ENCODE data around the gene CST5.
"Not testable (repeated sequence)": the region's sequence is repeated elsewhere in the genome, so short reads cannot be mapped to it uniquely, and the experiment has no call there.

CST5 gene

DNA sequence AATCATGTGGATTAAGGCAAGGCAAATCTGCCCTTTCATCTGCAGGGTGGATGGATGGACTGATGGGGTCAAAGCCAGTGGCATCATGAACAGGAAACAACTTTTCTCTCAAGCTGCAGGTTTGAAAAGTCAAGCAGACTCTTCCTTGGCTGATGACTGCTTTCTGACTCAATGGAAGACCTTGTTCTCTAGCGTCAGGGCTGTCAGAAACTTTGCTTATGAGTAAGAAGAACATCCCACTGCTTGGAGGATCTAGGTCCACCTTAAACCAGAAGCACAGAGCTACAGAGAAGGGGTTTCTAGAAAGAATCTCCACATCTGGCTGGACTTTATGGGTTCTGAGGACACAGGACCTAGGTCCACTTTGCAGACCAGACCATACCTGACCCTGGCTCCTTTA, 36.3 kb upstream of the CST5 start:
- Mint-ChIP-seq H3K9me3 (no peaks in the 10 kb centered on the region), H3K4me3 (no peak overlapping the region), H3K27me3 (peaks cover 18% of the 10 kb centered on the region), H3K36me3 (ENCODE audit: low read depth) (no peaks in the 10 kb centered on the region), H3K4me1 (ENCODE audit: low read depth) (peaks cover 19% of the 10 kb centered on the region), H3K27ac (no peak overlapping the region)
- DNase-seq = no peak

DNA sequence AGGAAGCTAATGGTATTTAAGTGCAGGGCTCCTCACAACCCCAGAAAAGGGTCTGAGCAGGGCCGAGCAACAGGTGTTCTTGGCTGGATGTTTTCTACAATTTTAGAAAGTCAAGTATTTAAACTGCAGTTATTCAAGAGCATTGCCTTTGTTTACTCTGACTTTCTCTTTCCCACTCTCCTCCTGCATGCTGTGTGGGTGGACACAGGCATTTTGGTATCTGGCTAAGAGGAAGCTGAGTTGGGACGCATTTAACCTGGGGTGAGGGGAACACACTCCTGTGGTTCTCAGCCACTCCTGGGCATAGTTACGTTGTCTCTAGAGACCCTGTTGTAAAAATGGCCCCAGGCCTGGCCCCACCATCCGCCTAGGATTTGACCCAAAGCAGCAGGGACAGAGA, 34.9 kb upstream of the CST5 start:
- DNase-seq; H3K27ac Mint-ChIP-seq; H3K4me1 Mint-ChIP-seq (ENCODE audit: low read depth); H3K4me3 Mint-ChIP-seq; H3K36me3 Mint-ChIP-seq (ENCODE audit: low read depth); H3K9me3 Mint-ChIP-seq: not testable (repeated sequence)
- peaks cover 20% of the 10 kb centered on the region for H3K27me3 Mint-ChIP-seq

DNA sequence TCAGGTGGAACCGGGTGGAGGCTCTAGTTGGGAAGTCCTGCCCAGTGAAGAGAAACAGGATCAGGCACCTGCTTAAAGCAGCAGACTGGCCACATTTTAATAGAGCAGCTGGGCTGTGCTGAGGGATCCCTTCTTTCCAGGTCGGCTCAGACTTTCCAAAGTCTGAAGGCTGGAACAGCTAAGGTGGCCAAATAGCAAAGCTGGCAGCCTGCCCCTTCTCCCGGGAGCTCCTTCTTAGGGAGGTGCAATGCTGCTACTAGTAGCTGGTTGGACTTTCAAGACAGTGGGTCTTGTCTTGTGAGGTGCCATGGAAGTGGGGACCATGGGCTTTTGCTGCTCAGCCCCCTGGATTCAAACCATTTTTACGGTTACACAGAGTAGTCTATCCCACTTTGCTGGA, 30.7 kb upstream of the CST5 start:
- no peak for DNase-seq
- Mint-ChIP-seq H3K27ac (no peak overlapping the region), H3K36me3 (ENCODE audit: low read depth) (no peaks in the 10 kb centered on the region), H3K4me1 (ENCODE audit: low read depth) (no peaks in the 10 kb centered on the region), H3K27me3 (peaks cover 27% of the 10 kb centered on the region), H3K9me3 (peaks cover 18% of the 10 kb centered on the region), H3K4me3 (no peak overlapping the region)

DNA sequence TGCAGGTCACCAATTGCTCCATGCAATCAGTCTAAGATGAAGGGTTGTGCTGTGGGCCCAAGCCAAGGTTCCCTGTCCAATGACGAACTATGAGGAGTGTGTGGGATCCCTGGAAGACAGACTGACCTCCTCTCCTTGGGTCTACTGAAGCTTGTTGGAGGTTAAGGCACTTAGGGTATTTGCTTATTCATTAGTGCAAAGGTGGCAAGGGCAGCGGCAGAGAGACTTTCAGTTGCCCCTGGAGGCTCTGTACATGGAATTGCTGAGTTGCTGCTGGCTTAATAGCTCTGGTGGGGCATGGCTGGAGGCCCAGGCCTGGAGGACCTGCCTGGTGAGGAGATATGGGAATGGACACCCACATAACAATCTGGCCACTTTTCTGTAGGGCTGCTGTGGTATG, 29.8 kb upstream of the CST5 start:
- Mint-ChIP-seq H3K4me3 (no peak overlapping the region), H3K27me3 (peaks cover 26% of the 10 kb centered on the region)

DNA sequence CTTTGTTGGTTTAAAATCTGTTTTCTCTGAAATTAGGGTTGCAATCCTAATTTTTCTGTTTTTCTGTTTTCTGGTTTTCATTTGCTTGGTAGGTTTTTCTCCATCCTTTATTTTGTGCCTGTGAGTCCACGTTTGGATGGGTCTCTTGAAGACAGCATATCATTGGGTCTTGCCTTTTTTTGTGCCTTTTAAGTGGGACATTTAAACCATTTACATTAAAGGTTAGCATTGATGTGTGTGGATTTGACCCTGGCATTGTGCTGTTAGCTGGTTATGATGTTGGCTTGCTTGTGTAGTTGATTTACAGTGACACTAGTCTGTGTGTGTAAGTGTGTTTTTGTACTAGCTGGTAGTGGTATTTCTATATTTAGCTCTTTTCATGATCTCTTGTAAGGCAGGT, 28.0 kb upstream of the CST5 start:
- no peak for DNase-seq
- H3K4me1 Mint-ChIP-seq (ENCODE audit: low read depth) = peaks cover 4% of the 10 kb centered on the region
- peaks cover 15% of the 10 kb centered on the region for H3K27me3 Mint-ChIP-seq
- no peaks in the 10 kb centered on the region for H3K36me3 Mint-ChIP-seq (ENCODE audit: low read depth)
- H3K4me3 Mint-ChIP-seq = no peak overlapping the region
- H3K9me3 Mint-ChIP-seq = peaks cover 25% of the 10 kb centered on the region
- no peak overlapping the region for H3K27ac Mint-ChIP-seq

More for the DNA sequence above, 29.8 kb upstream of the CST5 start:
- no peak for DNase-seq
- Mint-ChIP-seq H3K27ac (no peak overlapping the region), H3K36me3 (ENCODE audit: low read depth) (no peaks in the 10 kb centered on the region), H3K4me1 (ENCODE audit: low read depth) (no peaks in the 10 kb centered on the region), H3K9me3 (peaks cover 23% of the 10 kb centered on the region)

DNA sequence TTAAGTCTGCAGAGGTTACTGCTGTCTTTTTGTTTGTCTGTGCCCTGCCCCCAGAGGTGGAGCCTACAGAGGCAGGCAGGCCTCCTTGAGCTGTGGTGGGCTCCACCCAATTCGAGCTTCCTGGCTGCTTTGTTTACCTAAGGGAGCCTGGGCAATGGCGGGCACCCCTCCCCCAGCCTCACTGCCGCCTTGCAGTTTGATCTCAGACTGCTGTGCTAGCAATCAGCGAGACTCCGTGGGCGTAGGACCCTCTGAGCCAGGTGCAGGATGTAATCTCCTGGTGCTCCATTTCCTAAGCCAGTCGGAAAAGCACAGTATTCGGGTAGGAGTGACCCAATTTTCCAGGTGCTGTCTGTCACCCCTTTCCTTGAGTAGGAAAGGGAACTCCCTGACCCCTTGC, 22.8 kb upstream of the CST5 start:
- not testable (repeated sequence) for H3K36me3 Mint-ChIP-seq (ENCODE audit: low read depth); H3K27ac Mint-ChIP-seq; DNase-seq; H3K4me3 Mint-ChIP-seq; H3K4me1 Mint-ChIP-seq (ENCODE audit: low read depth); H3K27me3 Mint-ChIP-seq
- H3K9me3 Mint-ChIP-seq = peaks cover 17% of the 10 kb centered on the region

DNA sequence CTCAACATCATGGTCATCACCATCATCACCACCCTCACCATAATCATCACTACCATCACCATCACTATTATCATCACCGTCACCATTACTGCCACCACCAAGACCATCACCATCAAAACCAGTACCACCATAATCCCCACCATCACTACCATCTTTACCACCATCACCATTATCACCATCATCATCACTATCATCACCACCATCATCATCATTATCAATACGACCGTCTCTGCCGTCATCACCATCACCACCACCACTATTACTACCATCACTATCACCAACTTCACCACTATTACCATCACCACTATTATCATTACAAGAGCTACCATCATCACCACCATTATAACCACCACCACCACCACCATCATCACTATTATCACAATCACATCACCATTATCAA, 11.3 kb upstream of the CST5 start:
- H3K9me3 Mint-ChIP-seq; H3K27ac Mint-ChIP-seq; H3K4me1 Mint-ChIP-seq (ENCODE audit: low read depth); DNase-seq; H3K36me3 Mint-ChIP-seq (ENCODE audit: low read depth); H3K4me3 Mint-ChIP-seq; H3K27me3 Mint-ChIP-seq: not testable (repeated sequence)

DNA sequence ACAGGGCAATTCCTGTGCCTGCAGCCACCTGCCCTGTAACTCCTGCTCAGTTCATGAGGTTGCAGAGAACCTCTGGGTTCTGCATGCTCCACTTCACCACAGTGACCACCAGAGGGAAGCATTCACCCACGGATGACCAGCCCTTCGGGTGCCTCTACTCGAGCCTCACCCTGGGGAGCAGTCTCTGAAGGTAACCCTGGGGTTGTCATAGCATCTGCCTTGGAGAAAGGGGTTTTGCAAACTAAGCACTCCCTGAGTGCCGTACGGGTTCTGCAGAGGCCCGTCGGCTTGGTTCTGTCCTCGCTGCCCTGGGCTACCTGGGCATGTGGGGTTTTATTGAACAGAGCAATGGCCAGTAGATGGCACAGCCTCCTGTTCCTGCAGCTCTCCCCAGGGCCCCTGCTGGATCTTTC, 10.2 kb upstream of the CST5 start:
- Mint-ChIP-seq H3K27ac (no peak overlapping the region), H3K36me3 (ENCODE audit: low read depth) (no peaks in the 10 kb centered on the region), H3K9me3 (no peaks in the 10 kb centered on the region), H3K27me3 (peaks cover 3% of the 10 kb centered on the region), H3K4me3 (no peak overlapping the region), H3K4me1 (ENCODE audit: low read depth) (no peaks in the 10 kb centered on the region)
- DNase-seq = peak; percentile 66

DNA sequence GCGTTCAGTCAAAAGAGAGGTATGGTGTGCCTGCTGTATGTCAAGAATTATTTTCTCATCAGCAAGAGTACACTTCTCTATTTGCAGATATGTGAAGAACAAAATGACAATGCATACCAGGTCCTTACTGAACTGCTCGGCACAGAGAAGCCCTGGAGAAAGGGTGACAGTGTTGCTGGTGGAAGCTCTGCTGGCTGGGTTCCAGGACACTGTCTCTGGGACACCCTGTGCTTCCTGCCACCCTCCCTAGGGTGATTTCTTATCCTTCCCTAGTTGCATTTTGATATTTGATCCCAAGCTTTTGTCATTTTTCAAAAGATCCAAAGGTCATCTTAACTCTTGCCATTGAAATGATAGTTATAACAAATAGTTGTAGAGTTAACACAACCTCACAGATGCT, 8.3 kb upstream of the CST5 start:
- DNase-seq = no peak
- no peaks in the 10 kb centered on the region for H3K9me3 Mint-ChIP-seq
- no peak overlapping the region for H3K4me3 Mint-ChIP-seq
- H3K4me1 Mint-ChIP-seq (ENCODE audit: low read depth) = no peaks in the 10 kb centered on the region
- no peak overlapping the region for H3K27ac Mint-ChIP-seq
- H3K27me3 Mint-ChIP-seq = peaks cover 3% of the 10 kb centered on the region
- H3K36me3 Mint-ChIP-seq (ENCODE audit: low read depth) = no peaks in the 10 kb centered on the region

DNA sequence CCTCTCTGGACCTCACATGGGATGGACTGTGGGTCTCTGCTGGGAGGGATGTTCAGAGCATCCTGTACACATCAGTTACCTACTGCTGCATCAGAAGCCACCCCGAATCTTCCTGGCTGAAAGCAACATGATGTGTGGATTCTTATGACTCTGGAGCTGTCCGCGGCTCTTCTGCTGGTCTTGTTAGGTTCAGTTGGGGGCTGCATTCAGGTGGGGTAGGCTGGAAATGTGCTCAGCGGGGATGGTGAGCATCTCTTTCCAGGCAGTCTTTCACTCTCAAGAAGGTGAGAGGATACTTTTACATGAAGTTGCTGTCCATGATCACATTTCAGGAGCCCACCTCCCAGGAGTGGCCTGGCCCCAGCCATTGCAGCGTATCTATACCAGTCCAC, 5.2 kb upstream of the CST5 start:
- Mint-ChIP-seq H3K27ac (no peak overlapping the region), H3K9me3 (no peaks in the 10 kb centered on the region), H3K4me3 (no peak overlapping the region), H3K36me3 (ENCODE audit: low read depth) (no peaks in the 10 kb centered on the region), H3K4me1 (ENCODE audit: low read depth) (no peaks in the 10 kb centered on the region), H3K27me3 (no peaks in the 10 kb centered on the region)
- DNase-seq = no peak

DNA sequence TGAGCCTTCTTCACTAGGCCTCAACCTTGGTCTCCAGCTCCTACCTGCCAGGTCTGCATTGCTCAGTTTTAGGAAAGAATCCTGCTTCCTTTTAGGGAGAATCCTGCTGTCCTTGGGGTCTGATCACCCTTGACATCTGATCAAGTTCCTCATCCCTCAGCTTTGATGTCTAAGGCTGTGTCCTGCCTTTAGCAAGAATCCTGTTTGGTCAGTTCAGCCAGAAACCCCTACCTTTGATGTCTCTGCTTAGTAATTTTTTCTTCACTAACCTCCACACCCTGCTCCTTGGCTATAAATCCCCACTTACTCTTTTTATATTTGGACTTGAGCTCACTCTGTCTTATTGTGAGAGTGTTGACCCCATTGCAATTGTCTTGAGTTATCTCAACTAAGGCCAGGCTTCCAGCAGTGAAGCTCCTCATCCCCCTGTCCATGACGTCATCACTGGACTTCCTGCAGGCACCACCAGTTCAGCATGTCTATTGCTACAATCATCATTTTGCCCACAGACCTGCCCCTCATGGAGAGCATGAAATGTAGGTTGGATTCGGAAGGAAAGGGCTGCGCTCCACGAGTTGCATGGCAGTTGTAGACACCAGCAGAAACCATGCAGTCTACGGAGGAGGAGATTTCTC, 4.7 kb upstream of the CST5 start:
- Mint-ChIP-seq H3K9me3 (no peaks in the 10 kb centered on the region), H3K27ac (no peak overlapping the region), H3K4me3 (no peak overlapping the region), H3K4me1 (ENCODE audit: low read depth) (no peaks in the 10 kb centered on the region), H3K27me3 (no peaks in the 10 kb centered on the region), H3K36me3 (ENCODE audit: low read depth) (no peaks in the 10 kb centered on the region)
- DNase-seq = no peak

DNA sequence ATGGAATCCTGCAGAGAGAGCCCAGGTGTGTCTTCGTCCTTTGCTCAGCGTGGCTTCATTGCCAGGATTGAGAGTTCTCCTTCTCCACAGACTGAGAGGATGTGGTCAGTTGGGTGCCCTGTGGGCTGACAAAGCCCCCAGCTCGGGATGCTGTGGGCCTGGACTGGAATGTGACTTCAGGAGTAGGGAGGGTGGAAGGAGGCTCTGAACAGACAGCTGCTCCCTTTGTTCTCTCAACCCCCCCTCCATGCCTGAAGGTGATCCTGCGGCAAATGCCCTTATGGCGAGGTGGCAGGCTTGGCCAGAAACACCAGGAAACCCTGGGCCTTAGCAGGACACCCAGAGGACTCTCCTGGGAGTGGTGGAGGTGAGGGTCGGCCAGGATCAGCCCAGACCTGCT, 1.8 kb upstream of the CST5 start:
- Mint-ChIP-seq H3K4me1 (ENCODE audit: low read depth) (no peaks in the 10 kb centered on the region), H3K9me3 (no peaks in the 10 kb centered on the region), H3K36me3 (ENCODE audit: low read depth) (no peaks in the 10 kb centered on the region)

DNA sequence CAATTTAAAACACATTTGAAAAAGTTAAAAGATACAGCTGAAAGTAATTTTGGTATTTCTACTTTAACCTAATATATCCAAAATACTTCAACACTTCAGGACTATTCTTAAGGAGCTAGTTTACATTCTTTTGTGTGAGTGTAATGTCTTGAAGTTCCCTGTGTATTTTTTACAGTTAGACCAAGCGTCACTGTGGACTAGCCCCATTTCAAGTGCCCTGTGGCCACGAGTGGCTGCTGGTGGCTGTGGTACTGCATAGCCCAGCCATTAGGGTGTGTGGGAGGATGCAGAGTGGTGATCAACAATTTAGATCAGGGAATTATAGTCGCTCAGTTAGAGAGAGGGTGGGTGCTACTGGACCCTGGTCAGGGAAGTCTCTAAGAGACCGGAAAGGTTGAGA, 869 bp upstream of the CST5 start:
- H3K27me3 Mint-ChIP-seq = peaks cover 3% of the 10 kb centered on the region
- DNase-seq = no peak
- H3K4me1 Mint-ChIP-seq (ENCODE audit: low read depth) = no peaks in the 10 kb centered on the region
- no peak overlapping the region for H3K4me3 Mint-ChIP-seq
- H3K36me3 Mint-ChIP-seq (ENCODE audit: low read depth) = no peaks in the 10 kb centered on the region
- no peaks in the 10 kb centered on the region for H3K9me3 Mint-ChIP-seq
- H3K27ac Mint-ChIP-seq = no peak overlapping the region

More for the DNA sequence above, 1.8 kb upstream of the CST5 start:
- Mint-ChIP-seq H3K4me3 (no peak overlapping the region), H3K27ac (no peak overlapping the region), H3K27me3 (peaks cover 3% of the 10 kb centered on the region)
- no peak for DNase-seq

DNA sequence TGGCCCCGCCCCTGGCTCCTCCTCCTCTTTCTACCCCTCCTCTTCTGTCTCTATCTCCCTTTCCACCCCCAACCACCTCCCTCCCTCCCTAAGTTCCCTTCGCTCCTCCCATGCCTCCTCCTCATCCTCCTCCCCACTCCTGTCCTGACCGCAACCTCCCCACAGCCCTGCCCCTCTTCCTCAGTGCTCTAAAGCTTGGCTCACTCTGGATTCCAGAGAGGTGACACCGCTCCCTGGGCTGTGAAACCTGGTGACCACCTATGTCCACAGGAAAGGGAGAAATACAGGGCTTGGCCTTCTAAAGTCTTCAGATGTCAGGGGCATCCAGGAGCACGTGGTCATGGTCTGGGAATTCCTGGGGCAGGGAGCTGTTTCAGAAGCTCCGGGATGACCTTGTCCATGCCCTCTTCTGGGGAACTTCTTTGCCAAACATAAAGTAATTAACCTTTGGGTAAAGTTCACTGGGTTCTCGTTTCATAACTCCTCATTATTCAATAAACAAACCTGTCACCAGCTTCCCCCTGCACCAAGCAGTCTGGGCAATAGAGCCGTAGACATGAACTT, 345 bp upstream of the CST5 start:
- DNase-seq = no peak
- Mint-ChIP-seq H3K4me1 (ENCODE audit: low read depth) (no peaks in the 10 kb centered on the region), H3K4me3 (no peak overlapping the region), H3K27me3 (peaks cover 3% of the 10 kb centered on the region), H3K36me3 (ENCODE audit: low read depth) (no peaks in the 10 kb centered on the region), H3K27ac (no peak overlapping the region), H3K9me3 (no peaks in the 10 kb centered on the region)

DNA sequence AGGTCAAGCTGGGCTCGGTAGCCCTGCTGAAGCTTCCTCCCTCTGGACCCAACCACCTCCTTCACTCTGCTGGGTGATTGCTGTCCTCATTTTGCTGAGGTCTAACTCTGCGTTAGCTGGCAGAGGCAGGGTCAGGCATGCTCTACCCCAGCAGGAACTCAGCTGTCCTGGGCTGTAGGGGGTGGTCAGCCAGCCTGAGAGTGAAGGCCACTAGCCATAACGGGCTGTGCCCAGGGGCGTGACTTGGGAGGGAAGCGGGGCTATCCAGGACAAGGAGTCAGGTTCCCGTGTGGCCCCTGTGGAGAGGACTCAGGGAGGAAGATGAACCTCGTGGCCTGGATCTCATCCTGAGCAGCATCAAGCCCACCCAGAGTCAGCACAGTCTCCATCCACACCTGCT, 761 bp downstream of the CST5 start:
- Mint-ChIP-seq H3K27ac (no peak overlapping the region), H3K4me3 (no peak overlapping the region), H3K36me3 (ENCODE audit: low read depth) (no peaks in the 10 kb centered on the region), H3K27me3 (peaks cover 6% of the 10 kb centered on the region), H3K9me3 (no peaks in the 10 kb centered on the region), H3K4me1 (ENCODE audit: low read depth) (peaks cover 4% of the 10 kb centered on the region)
- DNase-seq = no peak

DNA sequence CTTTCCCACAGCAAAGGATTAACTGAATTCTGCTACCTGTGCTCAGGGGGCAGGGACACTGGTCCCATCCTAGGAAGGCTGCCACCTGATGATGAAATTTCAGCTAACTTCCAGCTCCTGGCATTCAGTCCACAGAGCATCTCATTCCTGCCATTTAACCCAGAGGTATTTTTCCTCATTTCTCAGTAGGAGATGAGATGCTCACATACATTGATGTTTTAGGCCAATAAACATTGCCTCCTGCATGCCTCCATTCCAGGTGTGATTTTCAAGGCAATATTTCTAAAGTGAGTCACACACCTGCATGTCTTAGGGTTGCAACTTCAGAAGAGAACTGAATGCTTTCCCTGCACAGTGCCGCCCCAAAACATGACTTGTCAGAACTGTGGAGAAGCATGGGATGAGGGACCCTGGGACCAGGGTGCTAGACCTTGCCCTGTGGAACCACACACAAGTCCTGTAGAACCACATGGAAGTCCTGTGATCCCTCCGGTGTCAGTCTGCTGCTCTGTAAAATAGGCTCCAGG, 1.5 kb downstream of the CST5 start:
- not testable (repeated sequence) for H3K4me3 Mint-ChIP-seq; DNase-seq; H3K27ac Mint-ChIP-seq; H3K27me3 Mint-ChIP-seq; H3K9me3 Mint-ChIP-seq; H3K4me1 Mint-ChIP-seq (ENCODE audit: low read depth); H3K36me3 Mint-ChIP-seq (ENCODE audit: low read depth)
